ENCODE measurements around the gene CCDC178.

CCDC178 gene

DNA sequence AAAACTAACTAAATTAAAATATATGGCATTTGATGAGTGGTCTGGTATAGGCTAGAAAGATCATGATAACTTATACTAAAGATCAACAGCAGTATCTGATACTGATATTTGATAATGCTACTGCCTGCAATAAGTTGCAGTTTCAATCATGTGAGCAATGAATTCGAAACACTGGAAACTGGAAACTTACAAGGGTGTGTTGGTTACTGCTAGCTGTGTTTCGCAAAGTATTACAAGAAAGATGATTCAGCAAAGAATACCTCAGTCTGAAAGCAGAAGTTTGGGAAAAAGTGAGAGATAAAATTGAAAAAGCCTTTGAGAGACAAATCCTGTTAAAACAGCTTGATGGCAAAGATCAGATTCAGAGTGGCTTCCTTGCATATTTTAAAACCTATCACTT, 294.5 kb downstream of the CCDC178 start:
- H4K91ac ChIP-seq (ENCODE audit: low read depth, low read length): no peak overlapping the region
- H4K8ac ChIP-seq (ENCODE audit: low read depth, low read length): no peak overlapping the region
- H3K79me1 ChIP-seq (ENCODE audit: low read length): no peaks in the 10 kb centered on the region
- no peaks in the 10 kb centered on the region for H3K79me2 ChIP-seq (ENCODE audit: control insufficient read depth, insufficient read depth, low read length, poor library complexity)
- H3K27ac ChIP-seq (ENCODE audit: low read depth, low read length): no peak overlapping the region
- no peak overlapping the region for H2BK5ac ChIP-seq (ENCODE audit: low read depth, low read length, poor library complexity)
- H2BK120ac ChIP-seq (ENCODE audit: insufficient read depth, low read length, poor library complexity): no peak overlapping the region
- no peaks in the 10 kb centered on the region for H3K4me1 ChIP-seq (ENCODE audit: control insufficient read depth in 1 of 2, insufficient read depth in 2 of 2, low read length in 2 of 2)
- H3K23ac ChIP-seq (ENCODE audit: low read length): no peak overlapping the region
- H3K4ac ChIP-seq (ENCODE audit: low read depth, low read length): no peak overlapping the region
- H2AFZ ChIP-seq (ENCODE audit: insufficient read depth, low read length, poor library complexity): no peak overlapping the region
- no peak for DNase-seq
- H3K4me3 ChIP-seq (ENCODE audit: low read depth, low read length): no peak overlapping the region
- no peak overlapping the region for H3K18ac ChIP-seq (ENCODE audit: low read length)
- H2BK12ac ChIP-seq (ENCODE audit: low read length): no peak overlapping the region
- H3K4me2 ChIP-seq (ENCODE audit: low read length): no peak overlapping the region
- no peaks in the 10 kb centered on the region for H3K36me3 ChIP-seq (ENCODE audit: control insufficient read depth in 1 of 2, insufficient read depth in 2 of 2, low read length in 2 of 2)
- H3K27me3 ChIP-seq (ENCODE audit: insufficient read depth, low read length): no peaks in the 10 kb centered on the region
- no peak overlapping the region for H4K12ac ChIP-seq (ENCODE audit: low read depth, low read length)
- no peaks in the 10 kb centered on the region for H3K9me3 ChIP-seq (ENCODE audit: insufficient read depth, low read depth, low read length)
- no CpG with 5 or more reads among the region's 2 CpGs for WGBS (ENCODE audit: extremely low coverage, insufficient coverage, insufficient read length)
- no peak overlapping the region for H3K9ac ChIP-seq (ENCODE audit: low read length)
- no peak overlapping the region for H2AK5ac ChIP-seq (ENCODE audit: low read length)
- H3K14ac ChIP-seq (ENCODE audit: low read length): no peak overlapping the region

DNA sequence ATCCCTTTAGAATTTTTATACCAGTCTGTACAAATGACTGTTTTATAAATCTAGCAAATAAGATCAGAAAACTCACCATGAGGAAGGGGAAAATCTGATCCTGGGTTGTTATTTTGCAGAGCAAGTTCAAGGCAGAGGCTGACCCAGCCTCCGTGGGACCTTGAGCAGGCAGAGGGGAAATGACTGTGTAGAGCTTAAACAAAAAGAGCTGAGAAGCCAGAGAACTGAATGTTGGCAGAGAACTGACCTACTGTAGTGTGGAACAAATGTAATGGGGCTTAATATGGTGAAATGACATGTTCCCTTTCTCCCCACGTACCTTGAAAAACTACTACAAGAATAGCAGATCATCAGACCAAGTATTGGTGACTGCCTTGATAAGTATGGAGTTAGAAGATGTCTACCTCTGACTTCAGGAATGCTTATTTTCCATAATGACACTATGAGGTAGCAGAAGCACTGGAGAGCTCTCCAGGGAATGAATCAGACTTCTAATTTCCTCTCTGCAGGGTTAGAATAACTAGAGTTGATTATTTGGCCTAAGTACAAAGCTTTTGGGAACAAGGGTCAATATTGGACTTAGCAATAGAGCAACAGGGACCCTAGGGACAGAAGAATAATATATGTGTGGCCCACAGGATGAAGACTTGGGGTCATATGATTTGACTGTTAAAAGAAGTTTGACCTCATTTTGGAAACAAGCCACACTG, 304.4 kb downstream of the CCDC178 start:
- WGBS (ENCODE audit: extremely low coverage, insufficient coverage, insufficient read length): no CpG with 5 or more reads among the region's 2 CpGs
- Histone ChIP-seq H3K27me3 (ENCODE audit: insufficient read depth, low read length) (no peaks in the 10 kb centered on the region), H2BK120ac (ENCODE audit: insufficient read depth, low read length, poor library complexity) (no peak overlapping the region), H4K91ac (ENCODE audit: low read depth, low read length) (no peak overlapping the region), H4K12ac (ENCODE audit: low read depth, low read length) (no peak overlapping the region), H4K8ac (ENCODE audit: low read depth, low read length) (no peak overlapping the region), H3K4me3 (ENCODE audit: low read depth, low read length) (no peak overlapping the region), H3K36me3 (ENCODE audit: control insufficient read depth in 1 of 2, insufficient read depth in 2 of 2, low read length in 2 of 2) (no peaks in the 10 kb centered on the region), H3K14ac (ENCODE audit: low read length) (no peak overlapping the region), H3K23ac (ENCODE audit: low read length) (no peak overlapping the region), H3K4ac (ENCODE audit: low read depth, low read length) (no peak overlapping the region), H2AFZ (ENCODE audit: insufficient read depth, low read length, poor library complexity) (no peak overlapping the region), H3K79me2 (ENCODE audit: control insufficient read depth, insufficient read depth, low read length, poor library complexity) (no peaks in the 10 kb centered on the region), H2AK5ac (ENCODE audit: low read length) (no peak overlapping the region), H3K79me1 (ENCODE audit: low read length) (no peaks in the 10 kb centered on the region), H3K27ac (ENCODE audit: low read depth, low read length) (no peak overlapping the region), H3K18ac (ENCODE audit: low read length) (no peak overlapping the region), H2BK5ac (ENCODE audit: low read depth, low read length, poor library complexity) (no peak overlapping the region), H3K9ac (ENCODE audit: low read length) (no peak overlapping the region), H3K4me2 (ENCODE audit: low read length) (no peak overlapping the region), H3K4me1 (ENCODE audit: control insufficient read depth in 1 of 2, insufficient read depth in 2 of 2, low read length in 2 of 2) (no peaks in the 10 kb centered on the region), H2BK12ac (ENCODE audit: low read length) (no peak overlapping the region), H3K9me3 (ENCODE audit: insufficient read depth, low read depth, low read length) (no peaks in the 10 kb centered on the region)
- no peak for DNase-seq

DNA sequence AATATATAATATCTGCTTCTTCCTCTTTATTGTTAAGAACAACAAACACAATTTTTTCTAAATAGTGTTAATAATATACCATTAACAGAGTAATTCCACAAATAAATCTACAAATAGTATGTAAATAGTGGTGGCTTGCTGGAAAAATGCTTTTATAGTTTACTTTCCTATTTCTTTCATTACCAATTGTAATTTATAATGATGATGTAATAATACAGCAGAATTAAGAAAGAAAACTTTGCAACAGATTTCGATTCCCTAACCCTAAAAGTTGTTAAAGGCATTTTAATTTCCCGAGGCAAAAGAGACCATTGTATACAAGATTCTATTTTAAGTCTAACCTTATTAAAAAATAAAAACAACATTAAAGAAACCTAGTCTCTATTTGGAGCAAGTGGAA, 307.9 kb downstream of the CCDC178 start:
- WGBS (ENCODE audit: extremely low coverage, insufficient coverage, insufficient read length): no CpG with 5 or more reads among the region's 2 CpGs
- Histone ChIP-seq H3K36me3 (ENCODE audit: control insufficient read depth in 1 of 2, insufficient read depth in 2 of 2, low read length in 2 of 2) (no peaks in the 10 kb centered on the region), H2AK5ac (ENCODE audit: low read length) (no peak overlapping the region), H4K12ac (ENCODE audit: low read depth, low read length) (no peak overlapping the region), H2AFZ (ENCODE audit: insufficient read depth, low read length, poor library complexity) (no peak overlapping the region), H3K4me2 (ENCODE audit: low read length) (no peak overlapping the region), H3K4me3 (ENCODE audit: low read depth, low read length) (no peak overlapping the region), H4K91ac (ENCODE audit: low read depth, low read length) (no peak overlapping the region), H3K4me1 (ENCODE audit: control insufficient read depth in 1 of 2, insufficient read depth in 2 of 2, low read length in 2 of 2) (no peaks in the 10 kb centered on the region), H3K79me1 (ENCODE audit: low read length) (no peaks in the 10 kb centered on the region), H2BK12ac (ENCODE audit: low read length) (no peak overlapping the region), H3K14ac (ENCODE audit: low read length) (no peak overlapping the region), H2BK5ac (ENCODE audit: low read depth, low read length, poor library complexity) (no peak overlapping the region), H3K9ac (ENCODE audit: low read length) (no peak overlapping the region), H4K8ac (ENCODE audit: low read depth, low read length) (no peak overlapping the region), H3K27ac (ENCODE audit: low read depth, low read length) (no peak overlapping the region), H3K9me3 (ENCODE audit: insufficient read depth, low read depth, low read length) (no peaks in the 10 kb centered on the region), H2BK120ac (ENCODE audit: insufficient read depth, low read length, poor library complexity) (no peak overlapping the region), H3K4ac (ENCODE audit: low read depth, low read length) (no peak overlapping the region), H3K23ac (ENCODE audit: low read length) (no peak overlapping the region), H3K27me3 (ENCODE audit: insufficient read depth, low read length) (no peaks in the 10 kb centered on the region), H3K79me2 (ENCODE audit: control insufficient read depth, insufficient read depth, low read length, poor library complexity) (no peaks in the 10 kb centered on the region), H3K18ac (ENCODE audit: low read length) (no peak overlapping the region)
- DNase-seq: no peak

DNA sequence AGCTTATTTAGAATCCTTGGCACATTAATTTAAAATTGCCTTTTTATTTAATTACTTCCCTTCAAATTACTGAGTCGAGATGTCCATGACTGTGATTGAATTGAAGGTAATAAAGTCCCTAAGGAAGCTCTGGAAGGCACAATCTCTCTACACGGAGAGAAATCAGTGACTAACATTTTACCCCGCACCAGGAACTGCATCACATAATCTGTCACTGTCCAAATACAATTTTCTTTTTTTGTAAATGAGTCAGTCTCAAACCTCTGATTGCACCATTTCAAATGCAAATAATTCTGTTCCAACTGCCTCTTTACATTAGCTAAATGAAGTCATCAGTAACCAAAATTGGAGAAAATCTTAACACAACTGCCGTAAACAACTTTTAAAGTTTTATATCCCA, 311.9 kb downstream of the CCDC178 start:
- Histone ChIP-seq H3K79me2 (ENCODE audit: control insufficient read depth, insufficient read depth, low read length, poor library complexity) (no peaks in the 10 kb centered on the region), H4K8ac (ENCODE audit: low read depth, low read length) (no peak overlapping the region), H3K4me1 (ENCODE audit: control insufficient read depth in 1 of 2, insufficient read depth in 2 of 2, low read length in 2 of 2) (no peaks in the 10 kb centered on the region), H4K91ac (ENCODE audit: low read depth, low read length) (no peak overlapping the region), H2AK5ac (ENCODE audit: low read length) (no peak overlapping the region), H3K27ac (ENCODE audit: low read depth, low read length) (no peak overlapping the region), H3K79me1 (ENCODE audit: low read length) (no peaks in the 10 kb centered on the region), H3K27me3 (ENCODE audit: insufficient read depth, low read length) (no peaks in the 10 kb centered on the region), H2BK120ac (ENCODE audit: insufficient read depth, low read length, poor library complexity) (no peak overlapping the region), H3K14ac (ENCODE audit: low read length) (no peak overlapping the region), H2BK5ac (ENCODE audit: low read depth, low read length, poor library complexity) (no peak overlapping the region), H3K18ac (ENCODE audit: low read length) (no peak overlapping the region), H3K23ac (ENCODE audit: low read length) (no peak overlapping the region), H3K9ac (ENCODE audit: low read length) (no peak overlapping the region), H2BK12ac (ENCODE audit: low read length) (no peak overlapping the region), H3K9me3 (ENCODE audit: insufficient read depth, low read depth, low read length) (no peaks in the 10 kb centered on the region), H2AFZ (ENCODE audit: insufficient read depth, low read length, poor library complexity) (no peak overlapping the region), H4K12ac (ENCODE audit: low read depth, low read length) (no peak overlapping the region), H3K4me3 (ENCODE audit: low read depth, low read length) (no peak overlapping the region), H3K4me2 (ENCODE audit: low read length) (no peak overlapping the region), H3K36me3 (ENCODE audit: control insufficient read depth in 1 of 2, insufficient read depth in 2 of 2, low read length in 2 of 2) (no peaks in the 10 kb centered on the region), H3K4ac (ENCODE audit: low read depth, low read length) (no peak overlapping the region)
- no CpG with 5 or more reads among the region's 4 CpGs for WGBS (ENCODE audit: extremely low coverage, insufficient coverage, insufficient read length)
- no peak for DNase-seq
